HEK293 (cell line): ENCODE results near the gene ZNF471.
A peak's percentile ranks its signal among the peaks of the same experiment; 100 is the strongest.

Experiments
- BCL11B ChIP-seq: fragments of 450-650 bp; formaldehyde crosslinking; IDR thresholded peaks from 2 replicates; pipeline ENCODE4 v1.5.1; 2016; ENCODE audit warnings: low read depth, missing biosample characterization, missing genetic modification characterization
- GFI1B ChIP-seq: fragments of 450-650 bp; formaldehyde crosslinking; IDR thresholded peaks from 2 replicates; pipeline ENCODE4 v1.5.1; 2016; ENCODE audit warnings: missing biosample characterization, missing genetic modification characterization
- KLF9 ChIP-seq: fragments of 450-650 bp; formaldehyde crosslinking; IDR thresholded peaks from 2 replicates; pipeline ENCODE4 v1.5.1; 2016; ENCODE audit warnings: missing biosample characterization, missing genetic modification characterization, low read depth
- MEIS1 ChIP-seq: sonication (generic); formaldehyde crosslinking; IDR thresholded peaks from 2 replicates; pipeline ENCODE4 v1.8.1; 2022; ENCODE audit warnings: missing genetic modification reagents, mild to moderate bottlenecking, borderline replicate concordance
- MYNN ChIP-seq: fragments of 450-650 bp; formaldehyde crosslinking; IDR thresholded peaks from 2 replicates; pipeline ENCODE4 v1.5.1; 2016; ENCODE audit warnings: missing biosample characterization, missing genetic modification characterization, borderline replicate concordance
- PBX3 ChIP-seq: sonication (generic); formaldehyde crosslinking; IDR thresholded peaks from 2 replicates; pipeline ENCODE4 v1.8.1; 2022; ENCODE audit warnings: mild to moderate bottlenecking, moderate library complexity, missing genetic modification reagents
- PRDM4 ChIP-seq: fragments of 450-650 bp; formaldehyde crosslinking; IDR thresholded peaks from 2 replicates; pipeline ENCODE4 v1.5.1; 2017; ENCODE audit warnings: missing biosample characterization, missing genetic modification characterization
- PRDM6 ChIP-seq: fragments of 450-650 bp; formaldehyde crosslinking; IDR thresholded peaks from 2 replicates; pipeline ENCODE4 v1.5.1; 2017; ENCODE audit warnings: missing biosample characterization, missing genetic modification characterization
- REPIN1 ChIP-seq: fragments of 450-650 bp; formaldehyde crosslinking; IDR thresholded peaks from 2 replicates; pipeline ENCODE4 v1.5.1; 2017; ENCODE audit warnings: missing biosample characterization, missing genetic modification characterization, low read depth
- SCRT2 ChIP-seq: fragments of 450-650 bp; formaldehyde crosslinking; IDR thresholded peaks from 2 replicates; pipeline ENCODE4 v1.5.1; 2016; ENCODE audit warnings: missing biosample characterization, missing genetic modification characterization
- TCF7L2 ChIP-seq: IDR thresholded peaks from 2 replicates; pipeline ENCODE4 v1.6.1; 2011; ENCODE audit warnings: low read depth, mild to moderate bottlenecking, inconsistent platforms, low read length, moderate library complexity, borderline replicate concordance
- ZBTB20 ChIP-seq: fragments of 450-650 bp; formaldehyde crosslinking; IDR thresholded peaks from 2 replicates; pipeline ENCODE4 v1.5.1; 2016; ENCODE audit warnings: missing biosample characterization, missing genetic modification characterization
- ZNF174 ChIP-seq: fragments of 450-650 bp; formaldehyde crosslinking; IDR thresholded peaks from 2 replicates; pipeline ENCODE4 v1.5.0; 2017; ENCODE audit warnings: missing biosample characterization, mild to moderate bottlenecking, missing genetic modification characterization
- ZNF221 ChIP-seq: fragments of 450-650 bp; formaldehyde crosslinking; IDR thresholded peaks from 2 replicates; pipeline ENCODE4 v1.5.1; 2017; ENCODE audit warnings: missing biosample characterization, missing genetic modification characterization, borderline replicate concordance
- ZNF311 ChIP-seq: fragments of 450-650 bp; formaldehyde crosslinking; IDR thresholded peaks from 2 replicates; pipeline ENCODE4 v1.5.1; 2017; ENCODE audit warnings: missing biosample characterization, missing genetic modification characterization, borderline replicate concordance
- ZNF473 ChIP-seq: fragments of 450-650 bp; formaldehyde crosslinking; IDR thresholded peaks from 2 replicates; pipeline ENCODE4 v1.5.1; 2017; ENCODE audit warnings: missing biosample characterization, missing genetic modification characterization
- ZNF48 ChIP-seq: fragments of 450-650 bp; formaldehyde crosslinking; IDR thresholded peaks from 2 replicates; pipeline ENCODE4 v1.5.1; 2016; ENCODE audit warnings: missing biosample characterization, missing genetic modification characterization
- ZNF518A ChIP-seq: fragments of 450-650 bp; formaldehyde crosslinking; conservative IDR thresholded peaks from 2 replicates; pipeline ENCODE4 v1.5.1; 2016; ENCODE audit warnings: low read depth, missing biosample characterization, missing genetic modification characterization
- ZNF529 ChIP-seq: fragments of 450-650 bp; formaldehyde crosslinking; IDR thresholded peaks from 2 replicates; pipeline ENCODE4 v1.5.1; 2017; ENCODE audit warnings: missing genetic modification characterization, missing biosample characterization; ENCODE audit not compliant: insufficient replicate concordance
- ZNF571 ChIP-seq: fragments of 450-650 bp; formaldehyde crosslinking; IDR thresholded peaks from 2 replicates; pipeline ENCODE4 v1.5.0; 2017; ENCODE audit warnings: missing biosample characterization, missing genetic modification characterization
- ZNF621 ChIP-seq: fragments of 450-650 bp; formaldehyde crosslinking; IDR thresholded peaks from 2 replicates; pipeline ENCODE4 v1.5.1; 2017; ENCODE audit warnings: missing biosample characterization, missing genetic modification characterization
- ZNF654 ChIP-seq: fragments of 450-650 bp; formaldehyde crosslinking; IDR thresholded peaks from 2 replicates; pipeline ENCODE4 v1.5.1; 2016; ENCODE audit warnings: low read depth, missing biosample characterization, missing genetic modification characterization
- ZNF692 ChIP-seq: fragments of 450-650 bp; formaldehyde crosslinking; IDR thresholded peaks from 2 replicates; pipeline ENCODE4 v1.5.1; 2016; ENCODE audit warnings: missing biosample characterization, missing genetic modification characterization
- ZNF701 ChIP-seq: fragments of 450-650 bp; formaldehyde crosslinking; IDR thresholded peaks from 2 replicates; pipeline ENCODE4 v1.5.1; 2016; ENCODE audit warnings: missing biosample characterization, missing genetic modification characterization
- ZNF777 ChIP-seq: fragments of 450-650 bp; formaldehyde crosslinking; IDR thresholded peaks from 2 replicates; pipeline ENCODE4 v1.5.1; 2017; ENCODE audit warnings: missing biosample characterization, missing genetic modification characterization, borderline replicate concordance
- ZNF830 ChIP-seq: fragments of 450-650 bp; IDR thresholded peaks from 2 replicates; pipeline ENCODE4 v1.5.0; 2018; ENCODE audit warnings: missing biosample characterization, missing genetic modification characterization, low read depth, mild to moderate bottlenecking, moderate library complexity
- ZXDB ChIP-seq: fragments of 450-650 bp; formaldehyde crosslinking; IDR thresholded peaks from 2 replicates; pipeline ENCODE4 v1.5.1; 2016; ENCODE audit warnings: missing biosample characterization, missing genetic modification characterization

Gene ZNF471

GRCh38 chr19:56507446-56508289 lies at the start of gene ZNF471 (continued):
- TF ChIP-seq MEIS1 (CRISPR knock-in tag), result no peak
- no peak for TF ChIP-seq SCRT2
- no peak for TF ChIP-seq ZNF518A (tag by site-specific recombination)
- TF ChIP-seq ZNF830 (tag by site-specific recombination), result no peak
- TF ChIP-seq ZNF473 (tag by site-specific recombination), result no peak
- peak; percentile 91 for TF ChIP-seq ZBTB20 (tag by site-specific recombination)
- peak; percentile 80; the same call in 1 of the 2 replicates for TF ChIP-seq KLF9
- no peak for TF ChIP-seq BCL11B
- TF ChIP-seq TCF7L2, result no peak
- no peak for TF ChIP-seq ZNF311 (tag by site-specific recombination)
- no peak for TF ChIP-seq ZNF777 (tag by site-specific recombination)
- TF ChIP-seq ZNF221 (tag by site-specific recombination), result no peak
- no peak for TF ChIP-seq REPIN1
- TF ChIP-seq ZNF701 (tag by site-specific recombination), result no peak
- no peak for TF ChIP-seq PBX3 (CRISPR knock-in tag)
- TF ChIP-seq ZNF621, result no peak
- TF ChIP-seq PRDM6, result no peak
- TF ChIP-seq ZNF692, result peak; percentile 59
- peak; percentile 84 for TF ChIP-seq ZXDB (tag by site-specific recombination)
- no peak for TF ChIP-seq ZNF174 (tag by site-specific recombination)
- TF ChIP-seq ZNF48 (tag by site-specific recombination), result no peak
- 0 out of 2 replicates have a peak, but pooled peaks have one; percentile 4 for TF ChIP-seq PRDM4 (tag by site-specific recombination)
- no peak for TF ChIP-seq ZNF529 (tag by site-specific recombination)
- TF ChIP-seq ZNF654, result no peak
- no peak for TF ChIP-seq MYNN
- no peak for TF ChIP-seq ZNF571 (tag by site-specific recombination)
- no peak for TF ChIP-seq GFI1B
